Endothelial cell of umbilical vein (primary cell): ENCODE measurements around the gene SLC31A2. TPM values are rescaled to one million over a fixed set of nuclear protein-coding genes. Genes with fewer than 3 reads are reported as not detected.

ENCODE experiments used
- BruUV-seq: library from RNA; stranded (reverse); fragments of 400-500 nt; replicated peaks from 2 replicates; lab custom pipeline; 2021; lab: Mats Ljungman, UMichigan
- CTCF ChIA-PET: fragments of 300-600, 350-600 bp; sonication (Branson Sonifier 250); formaldehyde crosslinking; loops from one replicate; lab custom pipeline; 2021; ENCODE audit warnings: antibody characterized with exemption, inconsistent platforms; lab: Charles Lee
- POLR2A ChIA-PET: fragments of 300-600, 350-600 bp; sonication (Branson Sonifier 250); formaldehyde crosslinking; loops from one replicate; lab custom pipeline; 2021; ENCODE audit warnings: antibody characterized with exemption, inconsistent platforms; lab: Charles Lee
- DNase-seq: peaks from one replicate; pipeline ENCODE4 v3.0.0-alpha.2; 2011; ENCODE audit warnings: low read depth, low spot score
- FAIRE-seq: peaks from 2 replicates; lab custom pipeline; 2011; peaks lifted over from hg19 to GRCh38; lab: Jason Lieb, UNC
- H2AFZ ChIP-seq: 2 replicates; pipeline ENCODE4 v1.6.0; 2012; ENCODE audit warnings: low read depth, low read length, control low read depth, inconsistent platforms
- H3K27ac ChIP-seq: 2 replicates; pipeline ENCODE4 v1.5.1; 2011; ENCODE audit warnings: low read depth, mild to moderate bottlenecking, control low read depth, low read length, moderate library complexity; ENCODE audit not compliant: insufficient read depth
- H3K27me3 ChIP-seq, 2 experiments: 2 replicates each; pipeline versions ENCODE4 v1.6.0 to v1.6.1; 2011; ENCODE audit warnings: low read length in 2 of 2, mixed read lengths in 1 of 2; ENCODE audit not compliant: control insufficient read depth in 2 of 2, insufficient read depth in 2 of 2
- H3K36me3 ChIP-seq, 2 experiments: 2 replicates in 1 of 2; 3 replicates in 1 of 2; pipeline ENCODE4 v1.5.1; 2011; ENCODE audit warnings: low read length in 2 of 2, mild to moderate bottlenecking in 1 of 2, moderate library complexity in 1 of 2; ENCODE audit not compliant: control insufficient read depth in 2 of 2, insufficient read depth in 2 of 2; ENCODE audit errors: extremely low read depth in 1 of 2
- H3K4me1 ChIP-seq: 3 replicates; pipeline ENCODE4 v1.5.1; 2011; ENCODE audit warnings: mild to moderate bottlenecking, low read length; ENCODE audit not compliant: control insufficient read depth, insufficient read depth; ENCODE audit errors: extremely low read depth
- H3K4me2 ChIP-seq: 2 replicates; pipeline ENCODE4 v1.6.1; 2011; ENCODE audit warnings: low read length, control low read depth, mixed read lengths; ENCODE audit not compliant: insufficient read depth
- H3K4me3 ChIP-seq, 3 experiments: fragments of 200-600 bp in 1 of 3; sonication (generic), shearing (Covaris generic) in 1 of 3; replicated peaks in 1 of 3; 2 replicates each; pipeline ENCODE4 v1.5.1; 2011 to 2016; ENCODE audit warnings: control low read depth in 3 of 3, low read length in 3 of 3, mild to moderate bottlenecking in 2 of 3, inconsistent platforms in 1 of 3, low read depth in 1 of 3, moderate library complexity in 1 of 3; ENCODE audit not compliant: insufficient read depth in 1 of 3
- H3K79me2 ChIP-seq: 2 replicates; pipeline ENCODE4 v1.6.0; 2012; ENCODE audit warnings: low read length, inconsistent platforms; ENCODE audit not compliant: control insufficient read depth, insufficient read depth
- H3K9ac ChIP-seq: replicated peaks from 2 replicates; pipeline ENCODE3; 2011; ENCODE audit warnings: low read length, control low read depth; ENCODE audit not compliant: insufficient read depth; ENCODE audit errors: extremely low read depth
- H3K9me1 ChIP-seq: replicated peaks from 3 replicates; pipeline ENCODE4 v1.6.0; 2011; ENCODE audit warnings: mild to moderate bottlenecking, low read length; ENCODE audit not compliant: control insufficient read depth, insufficient read depth; ENCODE audit errors: extremely low read depth
- H3K9me3 ChIP-seq: replicated peaks from 2 replicates; pipeline ENCODE4 v1.5.1; 2012; ENCODE audit warnings: low read length, inconsistent platforms; ENCODE audit not compliant: control insufficient read depth, insufficient read depth
- H4K20me1 ChIP-seq: replicated peaks from 2 replicates; pipeline ENCODE3; 2011; ENCODE audit warnings: mild to moderate bottlenecking, low read length; ENCODE audit not compliant: control insufficient read depth, insufficient read depth; ENCODE audit errors: extremely low read depth
- EZH2 ChIP-seq: IDR thresholded peaks from 2 replicates; pipeline ENCODE4 v1.6.1; 2012; ENCODE audit warnings: borderline replicate concordance, low read depth, mild to moderate bottlenecking, moderate library complexity, low read length, inconsistent platforms; ENCODE audit not compliant: severe bottlenecking
- FOS ChIP-seq: IDR thresholded peaks from 2 replicates; pipeline ENCODE4 v1.6.1; 2011; ENCODE audit warnings: mild to moderate bottlenecking, low read length, moderate library complexity, borderline replicate concordance; ENCODE audit not compliant: insufficient read depth
- GATA2 ChIP-seq: IDR thresholded peaks from 2 replicates; pipeline ENCODE4 v1.7.0; 2011; ENCODE audit warnings: low read depth, mild to moderate bottlenecking, moderate library complexity, mixed read lengths, low read length; ENCODE audit not compliant: insufficient read length, insufficient read depth
- MYC ChIP-seq: IDR thresholded peaks from one replicate; pipeline ENCODE4 v1.6.1; 2011; ENCODE audit warnings: mild to moderate bottlenecking, low read depth, low read length
- POLR2A ChIP-seq: IDR thresholded peaks from 2 replicates; pipeline ENCODE4 v1.6.1; 2012; ENCODE audit warnings: low read depth, mild to moderate bottlenecking, control low read depth, low read length
- POLR2AphosphoS5 ChIP-seq: IDR thresholded peaks from 2 replicates; pipeline ENCODE4 v1.6.1; 2012; ENCODE audit warnings: low read depth, mild to moderate bottlenecking, control low read depth, low read length, moderate library complexity; ENCODE audit not compliant: insufficient read depth
- dilution Hi-C: fragments of 300-500 bp; cut with MboI; formaldehyde crosslinking; loops from one replicate; pipeline ENCODE4 v1.15.0; 2019; ENCODE audit warnings: low sequenced_read_pairs; ENCODE audit not compliant: extremely low pct_ligation_motif_present
- intact Hi-C: fragments of 100-400 bp; cut with micrococcal nuclease; formaldehyde crosslinking; loops from one replicate; pipeline ENCODE4 v1.10.0; 2022
- polyA plus RNA-seq, 4 experiments: library from polyadenylated mRNA; depleted of rRNA in 3 of 4; stranded (reverse) in 3 of 4; unstranded in 1 of 4; fragments of >200 nt; gene quantifications; 2 replicates each; pipeline versions ENCODE4 v1.2.1 to v1.2.3, GENCODE V29; 2011 to 2012; ENCODE audit warnings: missing spikeins in 1 of 4
- total RNA-seq: library from RNA; stranded (reverse); gene quantifications from 2 replicates; pipeline ENCODE4 v1.2.3, GENCODE V29; 2021
- TF ChIP-seq, protein P1 (sequence below): IDR thresholded peaks from 2 replicates; pipeline ENCODE4 v1.6.1; 2011; ENCODE audit not compliant: insufficient read depth, insufficient read length
- TF ChIP-seq, protein P2 (sequence below), 2 donors: IDR thresholded peaks; 1 replicate in 1 of 2; 2 replicates in 1 of 2; pipeline ENCODE4 v1.5.1; 2011; ENCODE audit warnings: low read length in 2 of 2, mild to moderate bottlenecking in 2 of 2, moderate library complexity in 2 of 2, control low read depth in 1 of 2, inconsistent platforms in 1 of 2, low read depth in 1 of 2; ENCODE audit not compliant: insufficient read depth in 1 of 2; ENCODE audit errors: extremely low read depth in 1 of 2

SLC31A2 gene
- total and polyA plus RNA-seq, 2 donors (not counting 3 experiments of a cell fraction or from before 2014, with no cell fraction given), result 3.7 to 9.8 TPM

GRCh38 chr9:113186137-113186755, 35.4 kb downstream of the SLC31A2 start:
- H3K4me2 ChIP-seq, result no peak overlapping the region
- intact Hi-C loops, result no loop called here
- no peaks in the 10 kb centered on the region for H3K79me2 ChIP-seq
- no peak overlapping the region for H3K4me3 ChIP-seq
- H3K9me1 ChIP-seq, result no peaks in the 10 kb centered on the region
- ChIA-PET POLR2A (no interaction called here), CTCF (interaction anchor here (0.7 to 1.1 kb wide), 2 partner anchors 35 to 89 kb away, joined by 3 to 5 read pairs; partner anchors contain the start of genes CDC26, PRPF4 and SLC31A2)
- BruUV-seq, result no TSS peak
- H3K27me3 ChIP-seq, result no peaks in the 10 kb centered on the region
- no peaks in the 10 kb centered on the region for H3K9me3 ChIP-seq
- H3K27ac ChIP-seq, result no peak overlapping the region
- TF ChIP-seq, protein P1, sequence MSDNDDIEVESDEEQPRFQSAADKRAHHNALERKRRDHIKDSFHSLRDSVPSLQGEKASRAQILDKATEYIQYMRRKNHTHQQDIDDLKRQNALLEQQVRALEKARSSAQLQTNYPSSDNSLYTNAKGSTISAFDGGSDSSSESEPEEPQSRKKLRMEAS, result no peak
- TF ChIP-seq EZH2 (no peak), MYC (no peak), FOS (no peak), GATA2 (no peak), POLR2A (no peak), POLR2AphosphoS5 (no peak)
- TF ChIP-seq, protein P2, sequence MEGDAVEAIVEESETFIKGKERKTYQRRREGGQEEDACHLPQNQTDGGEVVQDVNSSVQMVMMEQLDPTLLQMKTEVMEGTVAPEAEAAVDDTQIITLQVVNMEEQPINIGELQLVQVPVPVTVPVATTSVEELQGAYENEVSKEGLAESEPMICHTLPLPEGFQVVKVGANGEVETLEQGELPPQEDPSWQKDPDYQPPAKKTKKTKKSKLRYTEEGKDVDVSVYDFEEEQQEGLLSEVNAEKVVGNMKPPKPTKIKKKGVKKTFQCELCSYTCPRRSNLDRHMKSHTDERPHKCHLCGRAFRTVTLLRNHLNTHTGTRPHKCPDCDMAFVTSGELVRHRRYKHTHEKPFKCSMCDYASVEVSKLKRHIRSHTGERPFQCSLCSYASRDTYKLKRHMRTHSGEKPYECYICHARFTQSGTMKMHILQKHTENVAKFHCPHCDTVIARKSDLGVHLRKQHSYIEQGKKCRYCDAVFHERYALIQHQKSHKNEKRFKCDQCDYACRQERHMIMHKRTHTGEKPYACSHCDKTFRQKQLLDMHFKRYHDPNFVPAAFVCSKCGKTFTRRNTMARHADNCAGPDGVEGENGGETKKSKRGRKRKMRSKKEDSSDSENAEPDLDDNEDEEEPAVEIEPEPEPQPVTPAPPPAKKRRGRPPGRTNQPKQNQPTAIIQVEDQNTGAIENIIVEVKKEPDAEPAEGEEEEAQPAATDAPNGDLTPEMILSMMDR (IDR thresholded peaks at IDR 0.05; ENCODE audit: extremely low read depth in 1 of 2, insufficient read depth in 1 of 2, low read depth in 1 of 2, low read length in 2 of 2), result no peak
- no peak overlapping the region for H2AFZ ChIP-seq
- DNase-seq (no peak), FAIRE-seq (no peak)
- H3K4me1 ChIP-seq, result peaks cover 18% of the 10 kb centered on the region
- dilution Hi-C loops, result no loop called here
- no peaks in the 10 kb centered on the region for H4K20me1 ChIP-seq
- peaks cover 20 to 39% of the 10 kb centered on the region in 2 experiments for H3K36me3 ChIP-seq
- H3K9ac ChIP-seq, result no peak overlapping the region
